Skeletal muscle satellite cell (primary cell): ENCODE measurements around the gene PEPD.

Source experiments
- H3K27me3 ChIP-seq: 2 replicates; pipeline ENCODE4 v1.7.0; 2013; ENCODE audit warnings: low read length; ENCODE audit not compliant: control insufficient read depth, insufficient read depth
- H3K36me3 ChIP-seq: 2 replicates; pipeline ENCODE4 v1.7.0; 2013; ENCODE audit warnings: mild to moderate bottlenecking, control low read depth, low read length; ENCODE audit not compliant: insufficient read depth
- H3K4me1 ChIP-seq: 2 replicates; pipeline ENCODE4 v1.7.0; 2013; ENCODE audit warnings: low read length; ENCODE audit not compliant: control insufficient read depth, insufficient read depth
- H3K4me2 ChIP-seq: 2 replicates; pipeline ENCODE4 v1.7.0; 2013; ENCODE audit warnings: mild to moderate bottlenecking, low read length
- H3K4me3 ChIP-seq: 2 replicates; pipeline ENCODE4 v1.7.0; 2013; ENCODE audit warnings: low read length
- H3K9ac ChIP-seq: 2 replicates; pipeline ENCODE4 v1.7.0; 2013; ENCODE audit warnings: mild to moderate bottlenecking, low read depth, low read length, moderate library complexity
- H3K9me3 ChIP-seq: replicated peaks from 2 replicates; pipeline ENCODE4 v1.7.0; 2013; ENCODE audit warnings: mild to moderate bottlenecking, control low read depth, low read length

The PEPD gene

DNA sequence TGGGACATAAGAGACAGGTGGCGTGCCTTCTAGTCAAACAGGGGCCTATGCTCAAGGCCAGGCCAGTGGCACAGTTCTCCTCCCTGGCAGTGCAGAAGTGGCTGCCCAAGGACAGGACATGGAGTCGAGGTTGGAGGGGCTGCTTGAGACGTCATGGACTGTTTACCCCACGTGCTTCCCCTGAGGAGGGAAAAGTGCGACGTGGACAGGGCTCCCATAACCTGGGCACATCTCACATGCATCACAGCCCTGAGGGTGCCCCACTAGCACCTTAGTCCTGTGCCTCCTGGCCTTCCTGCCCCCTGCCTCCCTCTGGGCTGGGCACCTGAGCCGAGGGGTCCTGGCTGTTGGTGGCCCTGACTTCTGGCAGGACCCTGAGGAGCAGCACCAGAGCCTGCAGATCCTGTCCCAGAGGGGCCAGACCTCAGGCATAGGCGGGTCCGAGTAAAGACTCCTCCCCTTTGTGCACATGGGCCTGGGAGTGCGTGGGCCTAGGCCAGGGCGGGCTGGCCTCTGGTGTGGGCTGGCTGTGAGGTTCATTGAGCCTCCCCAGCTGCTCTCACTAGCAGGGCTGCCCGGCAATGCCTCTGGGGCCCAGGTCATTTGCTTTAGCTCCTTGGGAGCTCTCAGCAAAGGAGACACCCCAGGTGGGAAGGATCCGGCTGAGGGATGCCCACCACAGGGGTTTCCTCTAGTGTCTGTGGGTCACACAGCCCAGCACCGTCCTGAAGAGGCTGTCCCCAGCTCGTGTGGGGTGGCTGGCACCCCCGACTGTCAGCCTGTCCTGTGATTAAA lies 82.4 kb downstream of the PEPD start:
- no peak overlapping the region for H3K4me2 ChIP-seq
- no peak overlapping the region for H3K9ac ChIP-seq
- H3K9me3 ChIP-seq, result no peaks in the 10 kb centered on the region
- peaks cover 3% of the 10 kb centered on the region for H3K4me1 ChIP-seq
- H3K36me3 ChIP-seq, result no peaks in the 10 kb centered on the region
- H3K27me3 ChIP-seq, result no peaks in the 10 kb centered on the region
- H3K4me3 ChIP-seq, result no peak overlapping the region

DNA sequence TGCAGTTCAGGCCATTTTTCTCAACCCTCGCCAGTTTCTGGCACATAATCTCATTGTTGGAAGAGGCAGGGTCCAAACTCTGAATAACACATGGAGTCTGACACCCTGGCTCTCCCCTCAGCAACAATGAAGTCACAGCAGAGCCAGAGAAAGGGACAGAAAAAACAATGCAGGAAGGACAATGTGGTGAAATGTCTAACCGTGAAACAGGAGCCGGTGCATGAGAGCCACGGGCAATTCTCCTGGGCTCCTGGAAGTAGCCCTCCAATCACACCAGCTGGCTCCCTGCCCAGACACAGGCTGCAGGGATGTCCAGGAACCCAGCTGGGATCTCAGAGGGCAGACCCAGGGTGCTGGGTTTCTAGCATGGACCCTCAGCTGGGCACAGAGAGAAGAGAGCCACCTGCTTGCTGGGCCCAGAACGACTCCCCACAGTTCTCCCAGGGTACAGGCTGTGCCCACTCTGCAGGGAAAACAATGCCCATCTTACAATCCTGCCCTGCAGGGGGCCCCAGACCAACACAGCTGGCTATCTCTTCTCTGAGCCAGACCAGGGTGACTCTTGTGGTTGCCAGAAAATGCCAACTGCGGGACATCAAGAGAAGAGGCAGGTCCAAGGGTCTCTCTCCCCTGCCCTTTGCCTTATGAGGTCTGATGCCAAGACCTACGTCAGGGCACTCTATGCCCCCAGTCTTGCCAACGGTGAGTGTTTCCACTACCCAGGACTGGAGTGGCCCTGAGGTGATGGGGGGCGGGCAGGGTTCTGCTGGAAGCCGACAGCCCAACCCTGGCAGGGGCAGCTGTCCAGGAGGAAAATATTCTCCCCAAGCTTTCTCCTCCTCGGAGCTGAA lies 83.5 kb downstream of the PEPD start:
- no peak overlapping the region for H3K4me2 ChIP-seq
- H3K27me3 ChIP-seq, result no peaks in the 10 kb centered on the region
- no peaks in the 10 kb centered on the region for H3K9me3 ChIP-seq
- no peak overlapping the region for H3K4me3 ChIP-seq
- peaks cover 3% of the 10 kb centered on the region for H3K4me1 ChIP-seq
- no peaks in the 10 kb centered on the region for H3K36me3 ChIP-seq
- H3K9ac ChIP-seq, result no peak overlapping the region

DNA sequence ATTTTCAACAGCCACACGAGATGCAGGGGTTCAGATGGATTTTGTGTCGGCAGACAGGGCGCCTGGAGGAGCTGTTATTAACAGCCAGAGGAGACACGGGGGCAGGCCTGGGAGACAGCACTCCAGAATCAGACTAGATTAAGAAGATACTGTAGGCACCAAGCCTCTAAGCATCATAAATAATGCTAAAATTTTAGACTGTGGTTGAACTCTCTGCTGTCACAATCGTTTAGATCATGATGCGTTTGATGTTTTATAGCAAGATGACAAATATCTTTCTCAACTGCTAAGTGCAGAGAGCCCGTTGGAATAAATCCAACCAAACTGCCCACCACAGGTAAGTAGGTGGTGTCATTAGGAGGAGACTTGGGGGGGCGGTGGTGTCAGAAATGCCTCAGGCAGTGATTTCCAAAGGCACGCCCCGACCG lies 84.2 kb downstream of the PEPD start:
- Histone ChIP-seq H3K9ac (no peak overlapping the region), H3K4me2 (no peak overlapping the region), H3K9me3 (no peaks in the 10 kb centered on the region), H3K27me3 (no peaks in the 10 kb centered on the region), H3K4me3 (no peak overlapping the region), H3K36me3 (no peaks in the 10 kb centered on the region), H3K4me1 (peaks cover 3% of the 10 kb centered on the region)

DNA sequence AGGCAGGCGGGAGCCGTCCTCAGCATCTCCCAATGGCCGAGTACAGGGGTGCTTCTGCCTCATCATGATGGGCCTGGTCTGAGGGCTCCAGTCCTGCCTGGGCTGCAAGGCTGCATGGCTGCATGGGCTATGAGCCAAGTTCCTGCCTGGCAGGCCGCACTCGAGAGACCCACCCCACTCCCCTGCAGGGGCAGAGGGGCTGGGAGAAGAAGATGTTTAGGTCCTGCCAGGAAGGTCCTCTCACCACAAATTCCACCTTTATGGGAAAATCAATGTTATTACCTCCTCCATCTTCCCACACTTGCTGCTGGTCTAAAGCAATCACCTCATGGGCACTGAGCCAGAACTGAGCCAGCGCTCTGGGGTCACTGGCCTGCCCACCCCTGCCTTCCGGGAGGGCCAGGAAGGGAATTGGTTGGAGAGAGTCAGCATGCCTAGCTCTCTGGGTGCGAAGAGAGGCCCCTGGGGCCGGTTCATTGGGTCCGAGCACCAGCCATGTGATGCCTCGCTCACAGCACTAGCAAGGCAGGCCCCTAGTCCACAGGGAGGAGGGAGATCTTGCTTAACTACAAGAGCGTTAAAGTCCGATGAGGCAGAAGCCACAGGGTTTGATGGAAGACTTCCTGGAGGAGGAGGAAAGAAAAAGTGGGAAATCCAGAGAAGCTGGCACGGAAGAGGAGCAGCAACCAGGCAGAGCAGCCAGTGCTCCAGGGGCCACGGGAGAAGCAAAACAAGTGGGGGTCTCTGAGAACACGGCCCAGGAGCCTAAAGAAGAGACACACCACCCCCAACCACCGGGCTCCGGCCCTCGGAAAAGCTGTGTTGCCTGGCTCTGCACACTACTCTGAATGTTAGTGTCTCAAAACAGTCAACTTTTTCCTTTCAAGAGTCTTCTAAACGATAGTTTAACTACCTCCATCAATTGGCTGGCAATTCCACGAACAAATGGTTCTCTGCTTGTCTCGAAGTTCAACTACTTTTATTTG lies 84.9 kb downstream of the PEPD start:
- Histone ChIP-seq H3K4me1 (peaks cover 3% of the 10 kb centered on the region), H3K27me3 (no peaks in the 10 kb centered on the region), H3K4me3 (no peak overlapping the region), H3K9me3 (no peaks in the 10 kb centered on the region), H3K36me3 (no peaks in the 10 kb centered on the region), H3K4me2 (no peak overlapping the region), H3K9ac (no peak overlapping the region)

DNA sequence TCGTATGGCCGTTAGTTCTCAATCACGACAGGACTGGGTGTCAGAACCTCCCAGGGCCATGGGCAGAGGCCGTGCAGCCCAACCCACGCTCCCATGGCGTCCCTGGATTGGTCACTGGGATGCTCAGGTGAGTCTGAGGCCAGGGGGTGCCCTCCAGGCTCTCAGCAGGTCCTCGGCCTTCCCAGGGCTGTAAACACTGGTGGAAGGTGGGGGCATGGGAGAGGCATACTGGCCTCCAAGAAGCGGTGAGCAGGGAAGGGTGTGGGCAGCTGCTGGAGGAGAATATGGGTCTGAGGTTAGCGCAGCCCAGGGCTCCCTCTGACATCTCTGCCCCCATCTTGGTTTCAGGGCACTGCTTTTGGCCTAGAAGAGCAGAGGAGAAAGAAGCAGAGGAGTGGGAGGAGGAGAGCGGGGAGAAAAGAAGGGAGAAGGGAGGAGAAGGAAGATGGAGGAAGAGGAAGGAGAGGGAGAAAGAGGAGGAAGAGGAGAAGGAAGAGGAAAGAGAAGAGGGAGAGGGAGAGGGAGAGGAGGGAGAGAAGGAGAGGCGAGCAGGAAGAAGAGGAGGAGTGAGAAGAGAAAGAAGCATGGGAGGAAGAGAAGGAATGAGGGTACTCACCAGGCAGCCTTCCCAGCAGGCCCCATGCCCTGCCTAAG lies 85.8 kb downstream of the PEPD start:
- H3K9ac ChIP-seq, result no peak overlapping the region
- H3K36me3 ChIP-seq, result no peaks in the 10 kb centered on the region
- H3K9me3 ChIP-seq, result no peaks in the 10 kb centered on the region
- no peak overlapping the region for H3K4me3 ChIP-seq
- no peaks in the 10 kb centered on the region for H3K27me3 ChIP-seq
- H3K4me2 ChIP-seq, result no peak overlapping the region
- H3K4me1 ChIP-seq, result peaks cover 3% of the 10 kb centered on the region

DNA sequence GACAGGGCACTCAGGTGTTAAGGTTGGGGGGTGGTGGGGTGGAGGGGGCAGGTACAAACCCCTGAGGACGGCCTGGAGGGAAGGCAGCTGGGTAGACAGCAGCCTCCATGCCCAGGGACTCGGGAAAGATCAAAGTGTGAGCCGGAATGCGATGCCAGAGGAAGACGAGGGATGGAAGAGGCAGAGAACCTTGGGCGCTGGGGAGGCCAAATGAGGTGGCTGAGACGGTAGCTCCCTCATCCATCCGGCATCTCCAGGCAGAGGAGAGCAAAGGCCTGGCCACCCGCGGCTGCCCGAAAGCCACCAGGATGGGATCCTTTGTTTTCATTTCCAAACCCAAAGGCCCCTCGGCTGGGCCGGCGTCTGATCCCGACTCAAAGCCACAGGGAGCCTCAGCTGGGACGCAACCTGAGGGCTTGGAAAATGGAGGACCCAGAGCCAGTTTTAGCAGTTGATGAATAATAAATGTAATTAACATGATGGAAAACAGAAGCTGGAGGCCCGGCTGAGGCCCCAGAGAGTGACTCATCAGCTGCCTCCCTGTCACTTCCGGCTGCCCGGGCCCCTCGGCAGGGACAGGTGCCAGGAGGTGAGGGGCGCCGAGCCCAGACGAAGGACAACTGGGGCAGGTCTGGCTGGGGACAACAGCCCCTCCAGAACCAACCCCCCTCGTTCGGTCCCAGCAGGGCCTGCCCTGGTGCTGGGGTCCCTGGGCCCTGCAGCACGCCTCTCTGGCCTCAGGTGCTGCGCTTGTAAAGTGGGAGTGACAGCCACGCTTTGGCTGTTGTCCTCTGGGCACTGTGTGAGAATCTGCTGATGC lies 86.5 kb downstream of the PEPD start:
- Histone ChIP-seq H3K4me1 (peaks cover 3% of the 10 kb centered on the region), H3K27me3 (no peaks in the 10 kb centered on the region), H3K4me3 (no peak overlapping the region), H3K9me3 (no peaks in the 10 kb centered on the region), H3K36me3 (no peaks in the 10 kb centered on the region), H3K4me2 (no peak overlapping the region), H3K9ac (no peak overlapping the region)

DNA sequence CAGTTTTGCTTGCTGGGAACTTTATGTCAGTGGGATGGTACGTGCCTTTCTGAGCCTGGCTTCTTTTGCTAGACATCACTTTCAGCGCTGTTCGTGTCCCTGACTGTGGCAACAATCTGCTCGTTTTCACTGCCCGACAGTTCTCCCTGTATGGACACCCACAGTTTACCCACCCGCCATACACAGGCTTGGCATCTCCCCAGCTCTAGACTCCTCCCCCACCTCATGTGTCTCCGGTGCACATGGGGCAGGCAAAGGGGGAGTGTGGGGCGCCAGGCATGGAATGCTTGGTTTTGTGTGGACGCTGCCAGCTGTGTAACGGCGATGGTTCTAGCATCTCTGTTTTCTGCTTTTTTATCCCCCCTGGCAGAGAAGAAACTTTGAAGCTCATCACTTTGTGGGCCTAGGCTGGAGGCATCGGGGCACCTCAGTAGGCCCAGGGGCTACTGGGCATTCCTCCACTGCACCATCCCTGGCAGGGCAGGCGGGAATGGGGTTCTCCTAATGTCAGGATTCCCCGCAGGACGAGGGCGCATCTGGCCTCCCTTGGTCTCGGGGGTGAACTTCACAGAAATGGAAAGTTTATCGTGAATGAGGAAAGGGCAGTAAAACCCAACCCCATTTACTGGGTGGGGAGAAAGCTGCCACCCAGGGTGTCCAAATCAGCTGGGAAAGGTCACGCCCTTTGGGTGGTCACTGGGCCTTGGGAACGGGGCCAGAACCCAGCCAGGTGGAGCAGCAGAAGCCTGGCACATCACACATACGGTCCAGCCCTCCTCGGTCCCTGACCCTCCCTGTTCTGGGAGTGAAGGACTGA lies 87.3 kb downstream of the PEPD start:
- peaks cover 3% of the 10 kb centered on the region for H3K4me1 ChIP-seq
- H3K9ac ChIP-seq, result no peak overlapping the region
- no peak overlapping the region for H3K4me3 ChIP-seq
- H3K36me3 ChIP-seq, result no peaks in the 10 kb centered on the region
- no peaks in the 10 kb centered on the region for H3K27me3 ChIP-seq
- H3K4me2 ChIP-seq, result no peak overlapping the region
- no peaks in the 10 kb centered on the region for H3K9me3 ChIP-seq

DNA sequence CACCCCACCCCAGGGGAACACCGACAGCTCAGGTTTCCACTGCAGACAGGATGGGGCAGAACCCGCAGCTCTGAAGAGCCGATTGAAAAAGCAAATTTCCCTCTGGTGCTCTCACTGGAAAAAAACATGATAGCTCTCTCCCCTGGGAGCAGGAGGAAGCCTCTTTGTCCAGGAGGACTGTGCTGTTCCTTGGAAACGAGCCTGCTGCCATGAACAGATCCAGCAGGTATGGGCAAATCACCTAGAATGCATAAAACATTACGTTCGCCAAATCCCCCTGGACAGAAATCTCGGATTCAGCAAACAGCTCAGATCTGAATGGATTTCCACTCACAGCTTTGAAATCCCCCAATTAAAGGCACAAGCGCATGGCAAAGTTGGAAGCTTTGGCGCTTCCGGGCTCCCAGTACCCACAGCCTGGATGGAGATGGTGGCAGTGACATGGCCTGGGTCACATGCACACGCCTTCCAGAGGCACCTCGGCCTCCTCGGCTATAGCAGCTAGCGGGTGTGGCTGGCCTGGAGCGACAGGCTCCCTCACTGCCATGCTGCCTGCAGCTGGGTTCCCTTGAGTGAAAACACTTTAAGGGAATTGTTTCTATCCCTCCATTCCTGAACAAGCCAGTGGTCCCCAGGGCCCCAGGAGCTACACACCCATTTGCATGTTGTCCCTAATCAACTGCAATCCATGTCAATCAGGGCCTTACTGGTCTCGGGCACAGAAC lies 89.0 kb downstream of the PEPD start:
- H3K36me3 ChIP-seq, result no peaks in the 10 kb centered on the region

DNA sequence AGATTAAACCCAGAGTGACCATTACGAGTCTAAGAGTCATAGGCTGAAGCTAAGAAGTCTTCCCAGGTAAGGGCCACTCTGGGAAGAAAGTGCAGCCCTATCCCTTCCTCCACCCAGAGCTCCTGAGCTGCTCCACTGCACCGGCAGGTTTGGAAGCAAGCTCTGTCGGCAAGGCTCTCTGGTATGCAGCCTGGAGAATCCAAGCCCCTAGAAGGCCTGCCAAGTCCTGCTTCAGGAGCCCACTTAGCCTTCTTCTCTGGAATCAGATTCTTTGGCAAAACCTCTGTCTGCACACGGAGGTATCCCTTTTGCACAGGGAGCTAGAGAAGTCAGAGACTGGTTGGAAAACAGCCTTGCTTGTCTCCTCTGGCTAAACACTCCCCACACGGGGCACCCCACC lies 89.6 kb downstream of the PEPD start:
- Histone ChIP-seq H3K27me3 (no peaks in the 10 kb centered on the region), H3K4me2 (no peak overlapping the region), H3K4me3 (no peak overlapping the region), H3K9ac (no peak overlapping the region), H3K36me3 (no peaks in the 10 kb centered on the region), H3K9me3 (no peaks in the 10 kb centered on the region), H3K4me1 (peaks cover 3% of the 10 kb centered on the region)

More for the DNA sequence above, 89.0 kb downstream of the PEPD start:
- Histone ChIP-seq H3K4me2 (no peak overlapping the region), H3K27me3 (no peaks in the 10 kb centered on the region), H3K9me3 (no peaks in the 10 kb centered on the region), H3K4me1 (peaks cover 3% of the 10 kb centered on the region), H3K4me3 (no peak overlapping the region), H3K9ac (no peak overlapping the region)
